Measurements from ENCODE around the gene TCF12.

Gene TCF12

DNA sequence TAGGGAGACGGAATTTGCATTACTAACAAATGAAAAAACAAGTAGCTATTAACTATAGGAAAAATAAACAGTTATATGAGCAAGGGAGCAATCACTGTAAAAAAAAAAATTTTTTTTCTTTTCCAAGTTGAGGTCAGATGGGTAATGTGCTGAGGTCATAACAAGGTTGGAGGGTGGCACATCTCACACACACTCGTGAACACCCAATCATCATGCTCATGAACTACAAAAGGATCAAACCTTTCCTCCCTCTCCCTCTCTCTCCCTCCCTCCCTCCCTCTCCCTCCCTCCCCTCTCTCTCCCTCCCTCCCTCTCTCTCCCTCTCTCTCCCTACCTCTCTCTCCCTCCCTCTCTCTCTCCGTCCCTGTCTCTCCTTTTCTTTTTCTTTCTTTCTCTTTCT, 360.0 kb downstream of the TCF12 start:
- DNase-seq = no peak

DNA sequence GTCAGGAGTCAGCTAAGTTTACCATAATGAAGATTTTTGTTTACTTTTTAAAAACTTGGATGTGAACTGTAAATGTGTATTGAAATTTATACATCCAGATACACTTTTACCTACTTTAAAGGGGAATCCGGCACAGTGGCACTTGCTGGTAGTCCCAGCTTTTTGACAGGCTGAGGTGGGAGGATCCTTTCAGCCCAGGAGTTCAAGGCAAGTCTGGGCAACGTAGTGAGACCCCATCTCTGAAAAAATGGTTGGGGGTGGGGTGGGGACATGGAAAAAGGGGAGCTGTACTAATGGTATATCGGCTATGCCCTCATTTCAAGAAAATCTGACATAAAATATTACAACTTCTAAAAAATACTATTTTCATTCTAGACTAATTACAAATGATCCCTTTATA, 362.0 kb downstream of the TCF12 start:
- no peak for DNase-seq

DNA sequence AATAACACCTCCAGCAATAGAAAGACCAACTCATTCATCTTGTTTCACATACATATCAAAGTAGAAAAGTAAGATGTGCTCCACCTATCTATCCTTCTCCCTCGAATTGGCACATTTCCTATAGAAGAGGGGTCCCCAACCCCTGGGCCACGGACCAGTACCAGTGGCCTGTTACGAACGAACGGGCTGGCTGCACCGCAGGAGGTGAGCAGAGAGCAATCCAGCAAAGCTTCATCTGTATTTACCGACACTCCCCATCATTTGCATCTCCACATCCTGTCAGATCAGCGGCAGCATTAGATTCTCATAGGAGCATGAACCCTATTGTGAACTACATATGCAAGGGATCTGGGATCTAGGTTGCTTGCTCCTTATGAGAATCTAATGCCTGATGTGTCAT, 362.9 kb downstream of the TCF12 start:
- no peak for DNase-seq

DNA sequence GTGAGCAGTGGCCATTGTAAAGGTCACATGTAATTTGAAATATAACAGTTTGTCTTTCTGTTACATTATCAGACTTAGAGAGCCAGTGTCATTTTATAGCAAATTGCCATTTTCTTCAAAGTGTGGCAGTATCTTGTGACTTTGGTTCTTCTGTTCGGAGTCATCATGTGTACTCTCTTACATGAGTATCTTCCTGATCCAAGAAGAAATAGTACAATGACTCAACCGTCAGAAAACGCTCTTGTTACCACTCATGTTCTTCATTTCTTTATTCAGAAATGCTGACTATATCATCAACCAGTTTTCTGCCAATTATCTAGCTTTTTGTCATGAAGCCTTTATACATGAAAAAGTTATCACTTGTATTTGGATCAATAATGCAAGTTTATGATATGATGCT, 364.2 kb downstream of the TCF12 start:
- DNase-seq = no peak

DNA sequence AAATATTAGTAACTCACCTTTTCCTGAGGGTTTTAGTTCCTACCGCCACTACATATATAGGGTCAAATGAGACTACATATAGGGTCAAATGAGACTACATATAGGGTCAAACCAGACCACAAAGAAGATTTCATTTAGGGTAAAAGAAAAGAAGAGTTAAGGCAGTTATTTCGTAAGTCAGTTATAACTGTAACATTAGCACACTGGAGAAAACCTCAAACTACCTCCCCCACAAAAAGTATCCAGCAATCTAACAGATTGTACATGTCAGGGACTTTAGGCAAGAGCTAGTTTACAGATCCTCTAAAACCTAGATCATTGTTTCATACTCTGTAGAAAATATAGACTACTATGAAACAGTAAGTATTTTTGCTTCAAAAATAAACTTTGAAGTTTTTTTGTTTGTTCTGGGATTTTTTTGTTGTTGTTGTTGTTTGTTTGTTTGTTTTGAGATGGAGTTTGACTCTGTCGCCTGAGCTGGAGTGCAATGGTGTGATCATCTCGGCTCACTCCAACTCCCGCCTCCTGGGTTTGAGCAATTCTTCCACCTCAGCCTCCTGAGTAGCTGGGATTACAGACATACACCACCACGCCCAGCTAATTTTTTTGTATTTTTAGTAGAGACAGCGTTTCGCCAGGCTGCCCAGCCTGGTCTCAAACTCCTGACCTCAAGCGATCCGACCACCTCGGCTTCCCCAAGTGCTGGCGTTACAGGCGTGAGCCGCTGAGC, 365.5 kb downstream of the TCF12 start:
- no peak for DNase-seq

DNA sequence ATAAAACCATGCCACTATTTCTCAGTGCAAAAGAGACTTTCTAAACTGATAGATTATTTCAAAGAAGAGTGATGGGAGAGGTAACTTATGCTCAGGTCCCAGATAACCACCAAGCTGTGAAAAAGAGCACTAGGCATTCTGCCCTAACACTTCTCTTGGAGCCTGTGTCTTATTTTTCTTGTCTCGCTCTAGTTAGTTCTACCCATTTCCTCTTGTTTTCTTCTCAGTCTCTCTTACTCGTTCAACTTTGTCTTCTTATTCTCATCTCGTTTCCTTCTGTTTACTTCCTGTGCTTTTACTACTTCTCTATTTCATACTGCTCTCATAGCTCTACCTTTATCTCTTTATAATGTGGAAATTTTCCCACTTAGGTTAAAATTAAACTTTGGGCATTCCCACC, 366.1 kb downstream of the TCF12 start:
- no peak for DNase-seq

DNA sequence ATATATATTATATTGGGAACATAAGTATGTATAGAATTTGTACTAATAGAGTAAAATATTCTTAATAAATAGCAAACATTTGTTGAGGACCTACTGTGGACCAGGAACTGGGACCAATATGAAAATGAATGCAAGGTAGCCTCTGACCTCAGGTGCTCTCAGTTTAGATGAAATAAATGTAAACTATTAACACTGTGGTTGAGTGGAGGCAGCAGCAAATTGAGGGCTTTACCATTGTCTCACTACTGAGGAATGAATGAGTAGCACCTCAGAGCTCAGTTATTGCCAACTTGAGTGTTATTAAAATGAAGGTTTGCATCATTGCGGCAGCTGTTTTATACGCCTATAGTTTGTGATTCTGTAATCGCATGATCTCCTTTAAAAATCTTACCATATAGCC, 366.9 kb downstream of the TCF12 start:
- DNase-seq = no peak

DNA sequence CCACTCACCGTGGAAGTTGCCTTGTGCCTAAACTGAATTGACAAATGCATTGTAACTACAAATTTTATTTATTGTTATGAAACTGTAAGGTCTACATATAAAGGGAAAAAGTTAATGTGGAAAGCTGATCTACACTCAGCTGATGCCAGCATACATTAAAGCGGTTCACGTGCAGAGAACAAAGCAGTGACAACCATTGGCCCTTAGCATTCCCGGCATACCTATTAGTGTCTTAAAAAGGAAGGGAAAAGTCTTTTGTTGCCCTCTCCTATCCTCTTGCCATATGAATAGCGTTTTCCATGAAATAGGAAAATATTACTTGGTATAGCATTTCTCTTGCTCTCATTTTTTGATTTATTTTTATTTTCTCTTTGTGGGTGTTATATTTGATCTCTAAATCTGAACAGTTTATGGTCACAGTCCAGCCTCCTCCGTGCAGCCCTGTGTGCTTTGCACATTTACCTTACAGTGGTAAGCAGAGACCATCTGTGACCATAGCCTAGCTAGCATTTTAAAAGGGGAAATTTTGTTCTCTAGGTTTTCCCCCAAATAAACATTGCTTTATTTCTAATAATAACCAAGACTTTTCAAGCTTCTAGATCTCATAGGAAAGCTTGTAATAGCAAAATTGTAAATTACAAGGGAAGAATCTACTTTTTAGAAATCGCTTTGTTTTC, 368.1 kb downstream of the TCF12 start:
- DNase-seq = no peak

DNA sequence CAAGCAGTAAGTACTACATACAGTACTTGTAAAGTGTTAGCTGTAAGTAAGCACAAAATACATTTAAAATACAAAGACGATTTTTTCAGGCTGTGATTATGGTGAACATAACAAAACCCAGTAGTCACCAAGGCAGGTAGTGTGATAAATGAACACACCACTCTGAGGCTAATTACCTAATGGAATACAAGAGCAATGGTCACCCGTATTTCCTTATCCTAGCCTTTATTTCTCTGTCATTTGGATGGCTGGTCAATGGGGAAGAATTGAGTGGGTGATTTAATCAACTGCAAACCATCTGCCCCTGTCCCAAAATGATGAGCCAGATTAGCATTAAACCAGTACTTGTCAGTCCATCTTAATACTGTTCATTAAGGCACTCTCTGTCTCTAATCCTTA, 368.7 kb downstream of the TCF12 start:
- DNase-seq = no peak

DNA sequence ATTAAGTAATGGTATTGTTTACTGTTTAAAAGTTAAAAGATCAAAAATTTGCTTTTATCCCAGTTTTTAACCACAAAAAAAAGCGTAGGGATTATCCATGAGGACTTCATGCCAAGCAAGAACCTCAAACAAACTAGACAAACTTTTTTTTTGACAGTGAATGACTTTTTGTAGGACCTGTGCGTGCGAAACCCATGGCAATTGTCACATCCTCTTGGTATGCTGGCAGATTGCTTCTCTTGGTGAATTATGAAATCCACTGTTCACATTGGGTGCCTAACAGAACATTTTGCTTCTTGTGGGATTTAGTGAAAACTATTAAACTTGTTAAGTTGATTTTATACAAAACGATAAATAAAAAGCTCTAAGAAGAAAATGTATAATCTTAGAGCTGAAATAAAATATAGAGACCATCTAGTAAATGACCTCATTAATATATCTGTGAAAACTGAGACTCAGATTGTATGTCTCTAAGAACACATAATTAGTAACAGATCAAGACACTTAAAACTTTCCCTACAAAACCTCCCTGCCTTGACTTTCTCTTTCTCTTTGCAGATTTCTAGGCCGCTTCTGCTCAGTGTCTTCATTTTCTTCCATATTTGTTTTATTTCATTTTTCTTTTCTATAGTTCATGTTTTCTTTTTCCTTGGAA, 370.6 kb downstream of the TCF12 start:
- DNase-seq = no peak

DNA sequence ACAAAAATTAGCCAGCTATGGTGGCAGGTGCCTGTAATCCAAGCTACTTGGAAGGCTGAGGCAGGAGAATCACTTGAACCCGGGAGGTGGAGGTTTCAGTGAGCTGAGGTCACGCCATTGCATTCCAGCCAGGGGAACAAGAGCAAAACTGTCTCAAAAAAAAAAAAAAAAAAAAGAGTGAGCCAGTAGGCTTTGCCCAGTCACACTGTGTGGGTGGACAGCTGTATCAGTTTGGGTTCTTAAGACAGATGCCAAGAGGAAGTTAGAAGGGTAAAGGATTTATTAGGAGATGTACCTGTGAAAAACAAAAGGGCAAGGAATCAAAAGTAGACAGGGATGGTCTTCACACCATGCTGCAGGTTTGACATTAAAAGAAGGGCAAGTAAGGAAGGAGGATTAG, 371.7 kb downstream of the TCF12 start:
- DNase-seq = no peak

DNA sequence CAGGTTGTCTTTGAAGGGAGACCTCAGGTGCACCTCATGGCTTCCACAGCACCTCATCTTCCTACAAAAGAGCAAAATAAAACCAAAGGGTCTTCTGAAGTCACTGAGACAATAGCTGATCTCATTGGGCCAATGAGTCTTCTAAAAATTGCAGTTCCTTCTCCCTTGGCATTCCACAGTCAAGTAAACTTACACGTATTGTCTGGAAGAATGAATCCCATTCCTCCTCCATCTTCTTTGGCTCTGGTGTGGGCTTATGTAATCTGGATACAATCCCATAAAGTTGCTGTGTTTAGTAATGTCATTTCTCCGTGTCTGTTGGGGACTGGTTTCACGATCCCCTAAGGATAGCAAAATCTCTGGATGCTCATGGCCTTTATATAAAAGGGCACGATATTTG, 372.4 kb downstream of the TCF12 start:
- DNase-seq = no peak

DNA sequence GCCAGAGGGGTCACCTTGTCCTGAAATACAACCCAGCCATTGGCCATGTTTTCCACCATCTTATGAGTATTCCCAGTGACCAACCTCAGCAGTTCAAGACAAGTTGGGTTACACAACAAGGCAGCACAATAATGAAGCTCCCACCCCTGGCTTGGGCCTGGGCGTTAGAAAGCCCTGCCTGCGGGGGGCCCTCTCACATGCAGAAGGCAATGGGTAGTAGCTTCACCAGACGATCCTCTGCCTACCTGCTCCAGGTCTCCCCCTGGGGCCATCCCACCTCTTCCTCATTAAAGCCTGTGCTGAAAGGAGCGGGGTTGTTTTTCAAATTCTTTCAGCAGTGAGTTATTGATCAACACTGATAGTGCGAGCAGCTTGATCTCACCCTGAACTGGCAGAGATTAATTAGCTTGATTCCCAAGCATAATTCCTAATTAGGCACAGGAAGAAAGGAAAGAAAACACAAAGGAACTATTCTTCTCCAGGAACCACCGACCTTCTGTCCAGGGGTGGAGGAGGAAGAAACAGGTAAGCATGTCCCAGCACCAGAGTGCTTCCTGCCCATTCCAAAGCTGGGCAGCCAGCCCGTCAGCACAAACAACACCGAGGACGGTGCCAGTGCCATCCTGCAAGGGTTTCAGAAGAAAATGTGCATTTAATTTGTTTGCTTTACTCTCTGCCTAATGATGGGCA, 378.2 kb downstream of the TCF12 start:
- DNase-seq = no peak

DNA sequence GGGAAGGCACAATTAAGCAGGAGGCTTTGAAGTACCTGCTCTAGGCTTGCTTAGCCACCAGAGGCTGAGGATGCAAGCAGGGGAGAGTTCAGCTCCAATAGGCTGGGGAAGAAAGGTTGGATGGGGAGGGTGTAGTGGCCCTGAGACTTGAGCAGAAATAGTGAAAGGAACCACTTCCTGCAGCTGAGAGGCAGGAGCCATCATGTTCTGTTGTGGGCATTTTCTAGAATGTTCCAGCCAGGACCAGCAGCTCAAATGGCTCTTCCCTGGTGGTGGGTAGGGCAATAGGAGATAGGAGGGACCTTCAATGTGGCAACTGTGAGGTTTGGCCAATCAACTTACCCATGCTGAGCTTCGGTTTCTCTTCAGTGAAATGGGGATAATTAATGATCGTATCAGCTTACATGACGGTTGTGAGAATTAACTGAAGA, 378.7 kb downstream of the TCF12 start:
- no peak for DNase-seq

DNA sequence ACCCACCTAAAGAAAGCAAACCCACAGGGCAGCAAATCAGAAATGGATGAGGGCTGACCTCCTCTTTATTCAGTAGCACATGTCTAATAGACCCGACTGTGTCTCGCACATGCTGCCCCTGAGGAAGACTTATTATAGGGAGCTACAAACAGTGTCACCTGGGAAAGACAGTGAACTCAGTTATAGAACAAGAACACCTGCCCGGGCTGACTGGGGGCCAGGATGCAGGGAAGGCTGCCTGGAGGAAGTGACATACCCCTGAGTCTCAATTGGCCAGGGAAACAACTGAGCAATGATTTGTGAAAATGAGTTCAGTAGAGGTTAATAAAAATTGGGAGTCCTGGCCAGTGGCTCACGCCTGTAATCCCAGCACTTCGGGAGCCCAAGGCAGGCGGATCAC, 379.2 kb downstream of the TCF12 start:
- no peak for DNase-seq

DNA sequence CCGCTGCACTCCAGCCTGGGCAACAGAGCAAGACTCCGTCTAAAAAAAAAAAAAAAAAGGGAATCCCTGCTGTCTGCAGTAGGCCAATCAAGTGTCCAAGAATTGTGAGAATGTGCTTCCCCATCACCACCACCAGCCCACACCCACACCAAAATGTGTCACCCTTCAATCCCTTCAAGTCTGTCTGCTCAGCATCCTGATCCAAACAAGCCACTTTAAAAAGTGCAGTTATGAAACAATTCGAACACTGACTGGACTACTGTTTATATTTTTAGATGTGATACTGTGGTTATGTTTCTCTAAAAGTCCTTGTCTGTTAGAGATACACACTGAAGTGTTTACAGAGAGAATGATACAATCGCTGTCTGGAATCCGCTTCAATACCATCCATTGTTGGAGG, 379.8 kb downstream of the TCF12 start:
- DNase-seq = no peak

DNA sequence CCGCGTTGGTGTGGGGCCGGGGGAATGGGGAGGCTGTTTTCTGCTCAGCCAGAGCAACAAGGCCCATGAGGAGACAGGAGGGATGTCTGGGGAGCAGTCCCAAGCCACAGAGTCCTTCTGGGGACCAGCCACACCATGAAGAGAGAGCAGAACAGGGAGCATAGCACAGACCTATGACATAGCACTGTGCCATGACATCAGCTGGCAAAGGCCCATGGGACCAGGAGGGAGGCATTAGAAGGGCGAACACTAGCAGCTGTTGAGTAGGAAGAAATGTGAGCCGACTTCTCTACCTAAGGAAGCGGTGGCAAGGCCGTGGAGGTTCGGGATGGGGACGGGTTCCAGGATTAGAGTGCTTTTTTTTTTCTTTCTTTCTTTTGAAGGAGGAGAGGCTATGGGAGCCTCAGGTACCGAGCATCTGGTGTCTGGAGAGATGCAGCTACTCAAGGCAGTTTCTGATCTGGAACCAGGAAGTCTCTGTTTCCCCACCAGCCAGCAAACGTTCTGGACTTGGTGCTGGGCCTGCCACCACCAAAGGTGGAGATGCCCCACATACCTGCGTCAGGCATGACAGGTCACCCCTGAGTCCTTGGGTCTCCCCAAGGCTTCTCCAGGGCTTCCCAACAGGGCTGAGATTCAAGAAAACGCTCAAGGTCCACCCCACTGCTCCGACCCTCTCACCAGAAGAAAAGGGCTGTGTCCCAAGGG, 380.6 kb downstream of the TCF12 start:
- DNase-seq = no peak

DNA sequence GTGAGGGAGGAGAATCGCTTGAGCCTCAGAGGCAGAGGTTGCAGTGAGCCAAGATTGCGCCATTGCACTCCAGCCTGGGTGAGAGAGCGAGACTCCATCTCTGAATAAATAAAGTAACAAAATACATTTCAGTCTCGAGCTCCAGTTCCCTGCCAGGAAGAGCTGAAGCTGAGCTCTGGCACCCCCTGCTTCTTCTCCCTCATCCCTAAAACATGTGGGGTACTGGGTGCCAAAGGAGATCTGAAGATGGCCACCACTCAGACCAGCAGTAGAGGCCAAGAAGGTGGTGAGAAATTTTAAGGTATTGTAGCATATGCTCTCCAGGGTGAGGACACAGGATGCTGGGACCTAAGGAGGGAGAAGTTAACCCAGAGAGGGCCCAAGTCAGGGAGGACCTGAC, 382.9 kb downstream of the TCF12 start:
- DNase-seq = no peak

DNA sequence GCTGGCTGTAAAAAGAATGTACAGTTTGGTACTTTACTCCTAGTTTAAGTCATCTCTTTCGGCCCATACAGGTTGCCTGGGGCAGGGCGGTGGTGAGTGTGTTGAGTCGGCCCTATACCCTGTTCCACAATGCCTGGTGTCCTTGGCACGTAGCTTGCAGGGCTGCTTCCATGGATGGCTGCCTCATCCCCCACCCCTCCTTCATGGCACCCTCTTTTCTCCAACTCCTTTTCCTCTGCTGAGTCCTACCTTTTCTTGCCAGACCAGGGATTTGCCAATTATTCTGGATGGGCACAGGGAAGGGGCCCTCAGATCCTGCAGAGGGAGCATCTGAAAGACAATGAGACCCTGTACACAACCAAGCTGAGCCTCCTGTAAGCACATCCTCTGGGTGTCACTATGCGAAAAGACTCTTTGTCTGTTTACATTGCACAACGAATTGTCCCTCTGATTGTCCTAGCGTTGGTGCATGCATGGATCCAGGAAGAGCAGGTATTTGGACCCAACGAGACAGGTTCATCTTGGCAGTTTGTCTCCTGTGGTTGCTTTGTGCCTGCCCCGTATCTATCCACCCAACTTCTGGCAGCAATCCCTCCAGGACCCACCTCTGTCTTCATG, 384.3 kb downstream of the TCF12 start:
- DNase-seq = no peak

DNA sequence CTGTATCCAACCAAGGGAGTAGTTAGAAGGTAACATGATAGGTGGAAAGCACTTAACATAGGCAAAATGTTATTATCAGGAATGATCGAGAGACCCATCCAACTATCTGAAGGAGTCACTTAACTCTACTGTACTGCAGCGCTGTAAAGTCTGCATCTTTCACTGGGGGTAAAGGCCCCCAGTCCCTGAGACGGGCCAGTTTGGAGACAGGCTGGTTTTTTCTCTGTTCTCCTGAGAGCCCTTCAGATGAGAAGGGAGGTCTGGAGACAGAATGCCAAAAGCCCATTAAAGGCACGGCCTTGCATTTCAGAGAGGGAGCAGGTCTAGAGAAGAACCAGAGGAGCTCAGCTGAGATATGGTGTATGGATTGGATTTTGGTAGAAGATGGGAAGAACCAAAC, 386.6 kb downstream of the TCF12 start:
- no peak for DNase-seq

DNA sequence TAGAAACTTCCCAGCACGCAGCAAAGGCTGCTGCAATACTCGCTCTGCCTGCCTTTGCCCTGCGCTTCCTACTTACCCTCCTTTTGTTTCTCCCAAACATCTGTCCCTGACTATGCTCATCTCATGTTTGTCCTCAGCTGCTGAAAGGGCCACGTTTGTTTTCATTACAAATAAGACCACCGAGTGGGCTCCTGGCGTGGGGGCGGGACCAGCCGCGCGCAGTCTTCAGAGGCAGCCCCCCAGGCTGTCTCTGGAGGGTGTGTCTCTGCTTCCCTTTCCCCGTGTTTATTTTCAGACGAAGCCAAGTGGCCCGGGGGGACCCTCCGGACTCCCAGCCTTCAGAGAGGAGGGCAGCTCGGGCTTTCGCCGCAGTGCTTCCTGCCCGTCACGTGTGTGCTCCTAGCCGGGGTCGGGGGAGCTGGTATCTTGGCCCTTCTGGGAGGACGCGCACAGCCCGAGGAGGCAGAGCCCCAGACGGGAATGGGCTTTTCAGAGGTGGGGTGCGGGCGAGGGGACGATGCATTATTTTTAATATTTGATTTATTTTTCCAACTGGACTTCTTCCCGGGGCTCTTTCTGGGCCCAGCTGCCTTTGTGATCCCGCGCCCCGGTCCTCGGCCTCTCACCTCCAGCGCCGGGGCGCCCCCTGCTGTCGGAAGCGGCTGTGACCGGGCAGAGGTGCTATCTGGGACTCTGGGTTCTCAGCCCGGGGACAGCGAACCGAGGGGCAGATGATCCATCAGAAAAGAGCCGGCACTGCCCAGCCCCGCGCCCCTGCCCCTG, 387.9 kb downstream of the TCF12 start:
- peak; percentile 78 for DNase-seq

DNA sequence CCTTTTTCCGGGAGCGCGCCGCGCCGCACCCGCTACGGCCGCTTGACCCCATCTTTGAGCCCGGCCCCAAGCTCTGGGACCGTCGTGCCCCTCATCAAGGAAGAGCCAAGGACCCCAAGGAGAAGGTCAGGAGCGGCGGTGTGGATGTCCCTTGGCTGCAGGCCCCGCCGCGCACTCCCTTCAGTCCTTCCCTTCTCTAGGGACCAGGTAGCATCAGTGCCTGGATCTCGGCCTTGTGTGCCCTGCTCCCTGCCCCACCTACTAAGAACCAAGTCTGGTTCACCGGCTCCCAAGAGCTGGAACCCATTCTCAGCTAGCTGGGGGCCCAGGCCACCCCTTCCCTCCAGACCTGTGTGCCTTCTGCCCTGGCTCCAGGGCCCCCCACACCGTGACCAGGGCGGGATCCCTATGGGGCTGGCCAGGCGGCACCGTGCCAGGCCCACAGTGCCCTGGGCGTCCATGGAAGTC, 388.5 kb downstream of the TCF12 start:
- no peak for DNase-seq

Data from effector CD4-positive, alpha-beta T cell (primary cell).